Activated T-cell treated with anti-CD3 and anti-CD28 coated beads for 4 hours (primary cell): ENCODE measurements around the gene PLK5.

ENCODE experiments used
- DNase-seq: peaks from one replicate; pipeline ENCODE4 v3.0.0-alpha.2; 2020

PLK5 gene

DNA sequence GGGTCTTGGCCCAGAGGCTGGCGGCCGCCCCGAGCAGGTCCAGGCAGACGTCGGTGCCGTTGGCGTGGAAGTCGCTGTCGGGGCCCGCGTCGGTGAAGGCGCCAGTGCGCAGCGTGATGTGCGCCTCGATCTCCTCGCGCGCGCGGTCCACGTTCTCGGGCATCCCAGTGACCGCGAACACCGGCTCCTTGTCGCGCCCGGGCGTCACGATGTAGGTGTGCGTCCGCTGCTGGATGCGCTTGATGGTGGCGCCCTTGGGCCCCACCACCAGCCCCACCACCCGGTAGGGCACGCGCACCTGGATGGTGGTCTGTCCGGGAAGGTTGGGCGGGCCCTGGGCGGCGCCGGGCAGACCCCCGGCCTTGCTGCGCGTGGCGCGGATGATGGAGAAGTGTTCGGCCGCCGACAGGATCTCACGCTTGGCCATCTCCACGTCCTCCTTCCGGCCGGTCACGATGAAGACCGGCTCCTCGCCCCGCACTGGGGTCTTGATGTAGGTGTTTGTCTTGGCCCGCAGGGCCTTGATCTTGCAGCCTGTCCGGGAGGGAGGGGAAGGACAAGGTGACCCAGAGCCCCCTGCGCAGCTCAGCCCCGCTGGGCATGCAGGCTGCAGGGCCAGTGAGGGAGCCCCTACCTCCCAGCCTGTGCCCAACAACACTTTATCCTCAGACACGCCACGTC, 32.7 kb downstream of the PLK5 start:
- DNase-seq = no peak

GRCh38 chr19:1558552-1558951, 34.7 kb downstream of the PLK5 start:
- DNase-seq = no peak

GRCh38 chr19:1560286-1560882, 36.5 kb downstream of the PLK5 start:
- no peak for DNase-seq

- DNase-seq = no peak
Measured at GRCh38 chr19:1561236-1561842, 37.5 kb downstream of the PLK5 start.

GRCh38 chr19:1563251-1563650, 39.4 kb downstream of the PLK5 start:
- no peak for DNase-seq

DNA sequence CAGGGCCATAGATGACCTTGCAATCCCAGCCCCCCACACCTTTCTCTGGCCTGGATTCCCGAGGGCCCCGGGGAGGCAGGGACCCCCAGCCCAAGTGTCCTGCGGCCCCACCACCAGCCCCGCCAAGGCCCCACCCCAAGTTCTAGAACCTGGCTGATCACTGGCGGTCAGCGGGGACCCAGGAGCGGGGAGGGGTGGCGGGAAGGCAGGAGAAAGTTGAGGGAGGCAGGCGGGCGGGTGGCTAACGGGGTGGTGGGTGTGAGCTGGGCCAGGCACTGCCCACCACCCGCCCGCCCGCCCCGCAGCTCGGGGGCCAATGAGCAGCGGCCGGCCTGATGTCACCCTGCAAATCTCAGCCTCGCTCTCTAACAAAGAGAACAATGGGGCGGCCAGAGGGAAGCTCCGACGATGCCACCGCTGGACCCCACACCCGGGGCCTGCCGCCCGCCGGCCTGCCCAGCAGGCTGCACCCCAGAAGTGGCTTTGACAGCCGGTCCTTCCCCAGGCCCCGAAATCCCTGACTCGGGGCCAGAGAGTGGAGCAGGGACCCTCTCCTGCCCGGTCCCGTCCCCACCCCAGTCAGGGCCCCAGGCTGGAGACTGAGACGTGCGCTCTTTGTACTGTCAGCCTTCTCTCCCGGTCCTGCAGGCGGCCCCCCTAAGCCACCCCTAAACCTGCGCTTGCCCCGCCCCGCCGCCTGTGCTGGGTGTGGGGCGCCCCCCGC, 42.7 kb downstream of the PLK5 start:
- DNase-seq = no peak

- no peak for DNase-seq
Measured at GRCh38 chr19:1567116-1567847, 43.4 kb downstream of the PLK5 start.

- DNase-seq = no peak
Measured at GRCh38 chr19:1567848-1568227, 44.0 kb downstream of the PLK5 start.

DNA sequence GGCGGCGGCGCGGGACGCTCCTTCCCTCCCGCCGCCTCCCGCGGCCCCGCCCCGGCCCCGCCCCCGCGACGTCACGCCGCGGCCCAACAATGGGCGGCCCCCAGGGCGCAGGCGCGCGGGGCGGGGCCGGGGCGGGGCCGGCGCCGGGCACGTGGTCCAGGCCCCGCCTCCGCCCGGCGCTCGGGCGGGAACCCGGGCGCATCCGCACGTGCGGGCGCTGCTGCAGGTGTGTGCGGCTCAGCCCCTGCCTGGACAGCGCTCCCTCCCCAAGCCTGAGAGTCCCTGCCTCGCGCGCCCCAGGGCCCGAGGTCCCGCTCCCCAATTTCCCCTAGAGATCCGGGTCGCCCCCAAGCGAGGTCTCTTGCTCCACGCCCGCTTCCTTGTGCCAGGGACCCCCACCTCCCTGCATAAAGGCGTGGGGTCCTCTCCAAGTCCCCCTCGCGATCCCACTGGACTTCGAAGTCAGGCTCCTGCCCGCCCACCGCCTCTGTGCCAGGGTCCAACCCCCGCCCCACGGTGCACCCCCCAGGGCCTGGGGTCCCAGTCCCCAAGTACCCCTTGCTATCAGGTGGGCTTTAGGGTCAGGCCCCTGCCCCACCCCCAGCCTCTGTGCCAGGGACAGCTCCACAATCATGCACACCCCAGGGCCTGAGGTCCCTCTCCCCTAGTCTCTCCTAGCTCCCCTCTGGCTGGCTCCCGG, 44.6 kb downstream of the PLK5 start, which contains the start of gene MEX3D:
MEX3D (minus strand) TSS at position 6 of the 700 bp plus-strand sequence. CDS start 267 bp downstream, outside the sequence.
- DNase-seq = peak; percentile 74

DNA sequence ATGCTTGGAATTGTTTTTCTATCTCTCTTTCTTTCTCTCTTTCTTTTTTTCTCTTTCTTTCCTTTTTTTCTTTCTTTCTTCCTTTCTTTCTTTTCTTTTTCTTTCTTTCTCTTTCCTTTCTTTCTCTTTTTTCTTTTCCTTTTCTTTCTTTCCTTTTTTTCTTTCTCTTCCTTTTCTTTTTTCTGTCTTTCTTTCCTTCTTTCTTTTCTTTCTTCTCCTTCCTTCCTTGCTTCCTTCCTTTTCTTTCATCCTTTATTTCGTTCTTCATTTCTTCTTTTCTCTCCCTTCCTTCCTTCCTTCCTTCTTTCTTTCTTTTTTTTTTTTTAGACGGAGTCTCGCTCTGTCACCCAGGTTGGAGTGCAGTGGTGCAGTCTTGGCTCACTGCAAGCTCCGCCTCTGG, 46.1 kb downstream of the PLK5 start:
- DNase-seq = no peak

GRCh38 chr19:1570836-1571235, 47.0 kb downstream of the PLK5 start:
- DNase-seq = no peak

DNA sequence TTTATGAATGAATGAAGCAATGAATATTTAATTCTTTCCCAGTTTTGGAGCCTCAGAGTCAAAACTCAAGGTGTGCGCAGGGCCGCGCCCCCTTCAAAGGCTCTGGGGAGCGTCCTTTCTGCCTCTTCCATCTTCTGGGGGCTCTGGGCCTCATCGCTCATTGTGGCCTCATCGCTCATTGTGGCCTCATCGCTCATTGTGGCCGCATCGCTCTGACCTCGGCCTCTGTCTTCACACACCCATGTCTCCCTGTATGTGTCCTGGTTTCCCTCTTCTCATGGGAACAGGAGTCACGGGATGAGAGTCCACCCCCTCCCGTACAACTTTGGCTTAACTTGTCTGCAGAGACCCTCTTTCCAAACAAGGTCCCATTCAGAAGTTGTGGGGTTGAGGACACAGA, 47.5 kb downstream of the PLK5 start:
- no peak for DNase-seq

DNA sequence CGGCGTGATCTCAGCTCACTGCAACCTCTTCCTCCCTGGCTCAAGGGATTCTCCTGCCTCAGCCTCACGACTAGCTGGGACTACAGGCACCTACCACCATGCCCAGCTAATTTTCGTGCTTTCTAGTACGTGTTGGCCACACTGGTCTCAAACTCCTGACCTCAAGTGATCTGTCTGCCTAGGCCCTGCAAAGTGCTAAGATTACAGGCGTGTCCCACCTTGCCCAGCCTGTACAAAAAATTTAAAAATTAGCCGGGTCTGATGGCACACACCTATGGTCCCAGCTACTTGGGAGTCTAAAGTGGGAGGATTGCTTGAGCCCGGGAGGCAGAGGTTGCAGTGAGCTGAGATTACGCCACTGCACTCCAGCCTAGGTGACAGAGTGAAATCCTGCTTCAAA, 48.9 kb downstream of the PLK5 start:
- DNase-seq = no peak

DNA sequence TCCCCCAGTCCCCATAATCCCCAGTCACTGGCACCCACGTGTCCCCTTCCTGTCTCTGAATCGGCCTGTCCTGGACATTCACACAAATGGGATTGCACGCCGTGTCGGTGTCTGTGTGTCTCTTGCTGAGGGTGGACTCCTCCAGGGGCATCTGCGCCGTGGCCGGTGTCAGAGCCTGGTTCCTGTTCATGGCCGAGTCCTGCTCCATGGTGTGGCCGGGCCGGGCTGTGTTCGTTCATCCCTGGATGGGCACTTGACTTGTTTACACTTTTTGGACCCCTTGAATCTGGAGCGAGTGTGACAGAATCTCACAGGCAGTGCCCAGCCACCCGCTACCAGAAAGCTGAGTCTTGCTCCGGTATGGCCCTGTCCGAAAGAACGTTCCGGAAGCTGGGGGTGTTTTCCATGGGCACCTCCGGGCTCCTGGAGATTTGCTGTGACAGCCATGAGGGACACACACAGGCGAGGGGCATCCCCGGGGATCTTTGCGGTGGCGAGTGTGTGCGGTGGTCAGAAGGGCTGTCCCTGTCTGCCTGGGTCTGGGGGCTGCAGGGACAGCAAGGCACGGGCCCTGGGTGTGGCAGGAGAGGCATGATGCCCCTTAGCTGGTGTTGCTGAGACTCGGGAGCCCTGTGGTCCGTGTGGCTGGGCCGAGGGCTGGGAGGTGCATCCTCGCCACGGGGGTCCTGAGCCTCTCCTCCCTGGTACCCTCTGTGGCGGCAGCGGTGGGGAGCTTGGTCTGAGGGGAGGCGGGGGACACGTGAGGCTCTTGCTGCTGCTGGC, 50.7 kb downstream of the PLK5 start:
- DNase-seq = no peak

DNA sequence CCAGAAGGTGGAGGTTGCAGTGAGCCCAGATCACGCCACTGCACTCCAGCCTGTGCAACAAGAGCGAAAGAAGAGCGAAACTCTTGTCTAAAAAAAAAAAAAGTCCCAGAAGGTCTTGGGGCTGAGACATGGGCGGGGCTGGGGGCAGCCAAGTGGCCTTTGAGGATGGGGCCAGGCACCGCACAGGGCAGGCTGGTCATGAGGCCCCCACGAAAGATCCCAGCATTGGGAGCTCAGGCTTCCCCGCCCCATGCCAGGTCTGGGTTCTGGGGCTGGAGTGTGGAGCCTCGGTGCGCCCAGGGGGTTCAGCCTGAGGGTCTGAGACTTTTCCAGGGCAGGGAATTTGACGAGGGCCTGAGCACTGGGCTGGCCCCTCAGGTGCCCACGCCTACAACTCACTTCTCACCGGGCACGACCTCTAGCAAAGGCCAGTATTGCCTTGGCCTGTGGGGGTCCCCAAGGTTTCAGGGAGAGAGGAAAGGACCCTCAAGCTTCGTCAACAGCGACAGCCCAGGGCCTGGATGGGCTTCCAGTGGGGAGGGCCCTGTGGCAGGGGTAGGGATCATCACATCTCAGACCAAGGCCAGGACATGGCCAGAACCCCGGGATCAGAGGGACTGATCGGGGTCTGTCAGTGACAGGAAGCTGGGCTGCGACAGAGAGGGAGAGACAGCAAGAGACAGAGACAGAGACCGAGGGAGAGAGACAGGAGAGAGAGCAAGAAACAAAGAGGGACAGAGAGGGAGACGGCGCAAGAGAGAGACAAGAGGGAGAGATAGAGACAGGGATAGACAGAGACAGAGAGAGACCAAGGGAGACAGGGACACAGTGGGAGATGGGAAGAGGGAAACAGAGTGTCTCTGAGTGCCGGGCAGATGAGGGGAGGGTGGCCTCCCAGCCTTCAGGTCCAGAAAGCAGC, 51.7 kb downstream of the PLK5 start:
- DNase-seq = no peak

DNA sequence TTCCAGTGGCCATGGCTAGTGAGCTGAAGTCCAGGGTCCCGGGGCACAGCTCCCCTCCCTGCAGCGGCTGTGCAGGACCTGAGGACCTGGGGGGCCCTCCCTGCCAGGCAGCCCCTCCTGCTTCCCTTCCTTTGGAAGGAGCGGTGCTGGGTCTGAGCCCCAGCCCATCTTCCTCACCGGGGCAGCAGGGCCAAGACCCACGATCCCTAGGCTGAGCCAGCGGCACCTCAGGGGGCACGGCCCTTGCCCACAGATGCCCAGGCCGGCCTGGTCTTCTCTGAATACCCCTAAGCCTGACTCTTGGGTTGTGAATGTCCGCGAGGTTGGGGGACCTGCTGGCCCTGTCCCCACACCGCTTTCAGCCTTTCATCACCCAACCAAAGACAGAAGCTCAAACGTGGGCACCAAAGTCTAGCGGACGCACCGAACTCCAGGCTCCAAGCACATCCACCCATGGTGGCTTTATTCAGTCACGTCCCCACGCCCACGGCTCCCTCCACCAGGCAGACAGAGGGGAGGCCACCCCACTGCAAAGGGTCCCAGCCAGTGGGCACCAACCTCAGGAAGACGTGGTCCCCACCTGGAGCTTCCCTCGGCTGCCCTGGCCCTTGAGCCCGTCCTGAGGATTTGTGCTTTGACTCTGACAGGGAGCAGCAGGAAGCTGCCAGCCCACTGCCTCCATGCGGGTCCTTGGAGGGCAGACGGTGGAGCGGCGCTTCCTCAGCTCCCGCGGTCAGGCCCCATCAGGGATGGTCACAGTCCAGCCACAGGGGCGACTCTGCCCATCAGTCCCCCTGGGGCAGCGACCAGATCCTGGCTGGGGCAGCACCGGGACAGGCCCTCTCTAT, 52.6 kb downstream of the PLK5 start:
- DNase-seq = no peak

DNA sequence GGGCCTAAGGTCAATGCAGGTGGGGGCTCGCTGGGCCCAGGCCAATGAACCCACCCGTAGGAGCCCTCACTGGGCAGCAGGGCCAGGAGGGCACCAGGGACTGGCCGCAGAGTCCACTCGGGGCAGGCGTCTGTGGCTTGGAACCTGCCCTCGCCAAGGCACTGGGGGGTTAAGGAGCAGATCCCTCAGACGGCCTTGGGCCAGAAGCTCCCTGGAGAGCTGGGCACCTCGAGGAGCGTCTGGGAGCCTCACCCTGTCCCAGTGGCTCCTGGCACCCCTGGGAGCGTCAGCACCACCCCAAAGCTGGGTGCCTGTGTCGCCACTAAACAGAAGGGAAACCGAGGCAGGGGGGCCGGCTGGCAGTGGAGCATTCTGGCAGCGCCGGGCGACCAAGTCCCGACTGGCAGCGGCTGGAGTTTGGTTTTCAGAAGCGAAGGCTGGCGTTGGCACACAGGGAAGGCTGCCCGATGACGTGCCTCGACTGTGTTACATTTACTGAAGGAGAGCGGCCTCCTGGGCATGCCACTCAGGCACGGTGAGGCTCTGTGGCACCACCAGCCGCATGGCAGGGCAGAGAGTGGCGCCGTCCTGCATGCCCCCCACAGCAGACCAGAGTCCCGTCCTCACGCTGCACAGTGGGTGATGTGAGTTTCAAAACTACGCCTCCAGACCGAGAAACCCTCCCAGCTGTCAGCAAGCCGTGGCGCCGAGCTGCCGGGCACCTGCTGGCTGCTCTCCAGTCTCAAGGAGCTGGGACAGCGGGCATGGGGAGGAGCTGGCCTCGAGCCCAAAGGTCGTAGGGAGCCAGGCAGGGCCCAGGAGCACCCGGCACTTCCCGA, 53.4 kb downstream of the PLK5 start:
- DNase-seq = no peak

DNA sequence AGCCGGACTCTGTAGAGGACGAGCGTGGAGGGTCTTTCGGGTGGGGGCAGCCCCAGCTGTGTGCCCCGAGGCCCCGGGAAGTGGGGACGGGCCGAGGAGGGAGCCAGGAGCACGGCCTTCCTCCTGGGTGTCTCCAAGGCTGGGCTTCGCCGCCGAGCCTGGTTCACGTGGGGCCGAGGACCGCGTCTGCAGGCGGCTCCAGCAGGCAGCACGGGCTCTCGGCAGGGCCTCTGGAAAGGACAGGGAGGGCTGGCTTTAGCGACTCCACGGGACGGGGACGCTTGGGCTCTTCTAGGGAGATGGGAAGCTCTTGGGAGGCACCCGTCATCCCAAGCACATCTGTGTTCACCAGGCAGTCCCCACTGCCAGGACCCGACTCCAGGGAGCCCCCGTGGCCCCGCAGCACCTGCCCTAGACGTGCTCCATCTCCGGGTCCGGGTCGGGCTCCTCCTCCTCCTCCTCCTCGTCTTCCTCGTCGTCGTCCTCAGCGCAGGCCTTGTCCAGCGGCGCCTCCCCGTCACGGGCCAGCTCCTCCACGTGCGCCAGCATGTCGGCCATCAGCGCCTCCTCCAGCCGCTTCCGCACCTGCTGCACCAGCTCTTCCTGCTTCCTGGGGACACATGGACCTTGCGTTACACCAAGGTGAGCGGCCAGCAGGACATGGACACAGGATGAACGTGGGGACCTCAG, 54.2 kb downstream of the PLK5 start:
- DNase-seq = no peak
